ENCODE results near the gene SPATA31C2.
A peak's percentile ranks its signal among the peaks of the same experiment; 100 is the strongest.

The SPATA31C2 gene

DNA sequence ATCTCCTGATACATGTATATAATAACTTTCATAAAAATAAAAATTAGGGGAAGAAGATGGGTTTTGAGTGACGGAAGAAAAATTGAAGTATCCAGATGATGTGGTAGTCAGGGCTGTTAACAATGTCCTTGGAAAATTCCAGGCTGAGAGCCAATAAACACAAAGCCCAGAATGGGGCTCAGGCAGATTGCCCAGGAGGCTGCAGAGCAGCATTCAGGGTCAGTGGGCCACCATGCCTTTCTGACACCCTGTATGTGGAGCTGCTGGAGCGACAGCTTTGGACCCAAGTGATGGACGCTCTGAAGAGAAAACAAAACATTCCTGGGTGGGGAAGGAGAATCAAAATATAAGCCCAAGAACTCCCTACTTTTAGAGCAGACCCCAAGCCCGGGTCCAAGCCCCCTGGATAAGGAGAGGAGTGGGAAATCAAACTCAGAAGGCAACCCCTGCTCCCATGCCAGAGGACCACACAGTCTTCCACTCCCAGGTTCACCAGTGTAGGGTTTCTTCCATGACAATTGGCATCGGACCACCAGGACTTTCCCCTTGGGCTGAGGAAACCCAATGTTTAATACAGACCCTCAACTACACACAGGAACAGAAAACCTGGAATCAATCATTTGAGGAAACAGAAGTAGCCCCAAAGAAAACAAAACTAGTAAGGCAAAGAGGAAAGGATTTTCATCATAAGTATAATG is 45.7 kb upstream of the SPATA31C2 start:
- DNase-seq = no peak
- H3K36me3 ChIP-seq (ENCODE audit: control insufficient read depth in 1 of 2, insufficient read depth in 2 of 2, low read depth in 1 of 2, low read length in 2 of 2) = no peaks in the 10 kb centered on the region
- no peak overlapping the region for H3K9ac ChIP-seq (ENCODE audit: low read length)
- 94% methylated on average over 3 of the region's 5 CpGs for WGBS
- no peak overlapping the region for H3K23ac ChIP-seq (ENCODE audit: low read length in 2 of 2)
- no peak overlapping the region for H2AFZ ChIP-seq (ENCODE audit: low read depth, low read length)
- no peak overlapping the region for H3K4ac ChIP-seq (ENCODE audit: low read depth in 1 of 2, low read length in 2 of 2)
- no peak overlapping the region for H2AK5ac ChIP-seq (ENCODE audit: low read length, severe bottlenecking)
- no peak overlapping the region for H2BK5ac ChIP-seq (ENCODE audit: low read depth, low read length, poor library complexity, severe bottlenecking)
- H4K91ac ChIP-seq (ENCODE audit: low read length) = no peak overlapping the region
- H4K8ac ChIP-seq (ENCODE audit: low read length) = no peak overlapping the region
- H3K4me2 ChIP-seq (ENCODE audit: low read length, poor library complexity, severe bottlenecking) = no peak overlapping the region
- H3K27ac ChIP-seq (ENCODE audit: low read length, poor library complexity, severe bottlenecking) = no peak overlapping the region
- no peaks in the 10 kb centered on the region for H3K79me1 ChIP-seq (replicated peaks; ENCODE audit: low read length, poor library complexity, severe bottlenecking)
- H3K4me3 ChIP-seq (ENCODE audit: insufficient read depth in 1 of 2, low read depth in 1 of 2, low read length in 2 of 2) = no peak overlapping the region
- H3K14ac ChIP-seq (ENCODE audit: low read length in 2 of 2) = no peak overlapping the region
- H2BK120ac ChIP-seq (ENCODE audit: low read depth, low read length) = no peak overlapping the region
- H3K27me3 ChIP-seq (ENCODE audit: control insufficient read depth in 1 of 2, insufficient read depth in 1 of 2, low read length in 2 of 2) = peaks cover 0 to 6% of the 10 kb centered on the region in 2 experiments
- no peak overlapping the region for H3K18ac ChIP-seq (ENCODE audit: low read depth in 1 of 2, low read length in 2 of 2)
- H2BK12ac ChIP-seq (ENCODE audit: low read length in 2 of 2) = no peak overlapping the region
- peaks cover 4% of the 10 kb centered on the region for H3K4me1 ChIP-seq (ENCODE audit: control insufficient read depth, insufficient read depth, low read depth, low read length)
- H2BK15ac ChIP-seq (ENCODE audit: low read depth, poor library complexity, severe bottlenecking) = no peak overlapping the region
- H3K9me3 ChIP-seq (ENCODE audit: control insufficient read depth, low read length) = no peaks in the 10 kb centered on the region

DNA sequence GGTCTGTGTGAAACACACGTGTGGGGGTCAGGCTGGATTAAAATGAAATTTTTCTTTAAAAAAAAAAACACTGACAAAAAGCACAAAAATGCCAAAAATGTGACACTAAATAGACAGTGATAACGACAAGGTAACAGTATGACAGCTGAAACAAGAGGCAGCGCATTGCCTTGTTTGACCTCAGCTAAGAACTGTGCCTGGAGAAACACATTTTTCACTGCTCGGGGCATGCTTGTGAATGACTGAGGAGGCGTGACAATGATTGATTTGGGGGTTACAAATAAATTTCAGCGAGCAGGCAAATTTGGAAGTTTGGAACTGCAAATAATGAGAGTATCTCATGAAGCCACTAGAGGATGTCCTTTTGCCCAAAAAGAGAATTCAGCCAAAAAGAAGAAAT is 44.2 kb upstream of the SPATA31C2 start:
- Histone ChIP-seq H3K27ac (ENCODE audit: low read length, poor library complexity, severe bottlenecking) (no peak overlapping the region), H2BK120ac (ENCODE audit: low read depth, low read length) (no peak overlapping the region), H3K4me3 (ENCODE audit: insufficient read depth in 1 of 2, low read depth in 1 of 2, low read length in 2 of 2) (no peak overlapping the region), H3K9me3 (ENCODE audit: control insufficient read depth, low read length) (peaks cover 2% of the 10 kb centered on the region), H3K9ac (ENCODE audit: low read length) (no peak overlapping the region), H2BK5ac (ENCODE audit: low read depth, low read length, poor library complexity, severe bottlenecking) (no peak overlapping the region), H2AK5ac (ENCODE audit: low read length, severe bottlenecking) (no peak overlapping the region), H3K79me1 (replicated peaks; ENCODE audit: low read length, poor library complexity, severe bottlenecking) (no peaks in the 10 kb centered on the region), H3K18ac (ENCODE audit: low read depth in 1 of 2, low read length in 2 of 2) (no peak overlapping the region), H3K4ac (ENCODE audit: low read depth in 1 of 2, low read length in 2 of 2) (no peak overlapping the region), H4K8ac (ENCODE audit: low read length) (no peak overlapping the region), H3K4me2 (ENCODE audit: low read length, poor library complexity, severe bottlenecking) (no peak overlapping the region), H3K14ac (ENCODE audit: low read length in 2 of 2) (no peak overlapping the region), H2BK12ac (ENCODE audit: low read length in 2 of 2) (no peak overlapping the region), H2BK15ac (ENCODE audit: low read depth, poor library complexity, severe bottlenecking) (no peak overlapping the region), H4K91ac (ENCODE audit: low read length) (no peak overlapping the region), H3K27me3 (ENCODE audit: control insufficient read depth in 1 of 2, insufficient read depth in 1 of 2, low read length in 2 of 2) (peaks cover 0 to 14% of the 10 kb centered on the region in 2 experiments), H3K4me1 (ENCODE audit: control insufficient read depth, insufficient read depth, low read depth, low read length) (peaks cover 4% of the 10 kb centered on the region), H3K36me3 (ENCODE audit: control insufficient read depth in 1 of 2, insufficient read depth in 2 of 2, low read depth in 1 of 2, low read length in 2 of 2) (no peaks in the 10 kb centered on the region), H2AFZ (ENCODE audit: low read depth, low read length) (no peak overlapping the region), H3K23ac (ENCODE audit: low read length in 2 of 2) (no peak overlapping the region)
- DNase-seq = no peak
- WGBS = 48% methylated on average over 5 of the region's 6 CpGs

DNA sequence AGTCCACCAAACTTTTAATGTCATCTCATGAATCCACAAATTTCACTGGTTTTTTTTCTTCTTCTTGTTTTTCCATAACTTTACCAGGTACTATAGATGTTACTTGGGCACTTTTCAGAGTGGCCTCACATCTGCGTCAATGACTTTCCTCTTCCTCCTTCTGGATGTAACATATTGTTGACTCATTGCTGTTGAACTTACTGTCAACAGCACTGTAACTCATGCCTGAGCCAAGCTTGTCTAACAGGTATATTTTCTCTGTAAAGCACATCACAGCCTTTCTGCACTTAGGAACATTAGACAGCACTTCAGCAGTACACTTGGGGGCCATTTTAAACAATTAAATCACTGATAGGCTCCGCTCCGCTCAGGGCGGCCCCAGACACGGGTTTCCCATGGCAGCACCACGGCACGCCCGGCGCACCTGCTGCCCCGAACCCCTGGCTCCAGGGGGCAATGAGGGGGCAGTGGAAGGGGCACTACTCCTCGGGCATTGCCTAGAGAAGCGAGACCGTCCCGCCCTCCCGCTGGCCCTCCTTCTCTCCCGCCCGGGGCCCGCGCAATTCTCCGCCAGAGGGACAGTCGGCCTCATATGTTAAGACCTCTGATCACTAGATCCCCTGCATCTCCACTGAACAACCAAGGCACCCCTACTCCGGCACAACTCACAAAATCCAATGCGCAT is 41.9 kb upstream of the SPATA31C2 start:
- Histone ChIP-seq H3K9me3 (ENCODE audit: control insufficient read depth, low read length) (peaks cover 15% of the 10 kb centered on the region), H3K36me3 (ENCODE audit: control insufficient read depth in 1 of 2, insufficient read depth in 2 of 2, low read depth in 1 of 2, low read length in 2 of 2) (no peaks in the 10 kb centered on the region), H3K27me3 (ENCODE audit: control insufficient read depth in 1 of 2, insufficient read depth in 1 of 2, low read length in 2 of 2) (peaks cover 0 to 33% of the 10 kb centered on the region in 2 experiments), H3K23ac (ENCODE audit: low read length in 2 of 2) (no peak overlapping the region), H2AFZ (ENCODE audit: low read depth, low read length) (no peak overlapping the region), H3K14ac (ENCODE audit: low read length in 2 of 2) (no peak overlapping the region), H4K8ac (ENCODE audit: low read length) (no peak overlapping the region), H3K4ac (ENCODE audit: low read depth in 1 of 2, low read length in 2 of 2) (no peak overlapping the region), H3K79me1 (replicated peaks; ENCODE audit: low read length, poor library complexity, severe bottlenecking) (no peaks in the 10 kb centered on the region), H3K4me2 (ENCODE audit: low read length, poor library complexity, severe bottlenecking) (no peak overlapping the region), H2BK12ac (ENCODE audit: low read length in 2 of 2) (no peak overlapping the region), H2AK5ac (ENCODE audit: low read length, severe bottlenecking) (no peak overlapping the region), H3K9ac (ENCODE audit: low read length) (no peak overlapping the region), H3K4me3 (ENCODE audit: insufficient read depth in 1 of 2, low read depth in 1 of 2, low read length in 2 of 2) (no peak overlapping the region), H2BK120ac (ENCODE audit: low read depth, low read length) (no peak overlapping the region), H4K91ac (ENCODE audit: low read length) (no peak overlapping the region), H2BK15ac (ENCODE audit: low read depth, poor library complexity, severe bottlenecking) (no peak overlapping the region), H3K4me1 (ENCODE audit: control insufficient read depth, insufficient read depth, low read depth, low read length) (peaks cover 4% of the 10 kb centered on the region), H2BK5ac (ENCODE audit: low read depth, low read length, poor library complexity, severe bottlenecking) (no peak overlapping the region), H3K18ac (ENCODE audit: low read depth in 1 of 2, low read length in 2 of 2) (no peak overlapping the region), H3K27ac (ENCODE audit: low read length, poor library complexity, severe bottlenecking) (no peak overlapping the region)
- WGBS = 97% methylated on average over 23 of the region's 23 CpGs
- no peak for DNase-seq

DNA sequence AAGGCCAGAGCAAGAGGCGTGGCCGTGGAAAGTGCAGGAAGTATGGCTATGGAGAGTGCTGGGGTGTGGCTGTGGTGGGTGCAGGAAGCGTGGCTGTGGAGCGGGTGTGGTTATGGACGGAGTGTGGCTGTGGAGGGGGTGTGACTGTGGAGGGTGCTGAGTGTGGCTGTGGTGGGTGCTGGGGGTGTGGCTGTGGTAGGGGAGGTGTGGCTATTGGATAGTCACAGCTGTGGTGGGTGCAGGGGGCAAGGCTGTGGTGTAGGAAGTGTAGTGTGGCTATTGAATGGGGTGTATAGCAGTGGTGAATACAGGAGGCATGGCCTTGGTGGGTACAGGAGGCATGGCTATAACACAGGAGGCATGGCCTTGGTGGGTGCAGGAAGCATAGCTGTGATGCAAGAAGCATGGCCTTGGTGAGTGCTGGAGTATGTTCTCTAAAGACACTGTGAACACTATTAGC is 40.8 kb upstream of the SPATA31C2 start:
- H3K23ac ChIP-seq (ENCODE audit: low read length in 2 of 2) = no peak overlapping the region
- peak overlapping the region; percentile 70 for H2BK15ac ChIP-seq (ENCODE audit: low read depth, poor library complexity, severe bottlenecking)
- H3K4me2 ChIP-seq (ENCODE audit: low read length, poor library complexity, severe bottlenecking) = no peak overlapping the region
- peak overlapping the region in 1 of 2 experiments; percentile 15 for H2BK12ac ChIP-seq (ENCODE audit: low read length in 2 of 2)
- DNase-seq = no peak
- no peak overlapping the region for H3K4ac ChIP-seq (ENCODE audit: low read depth in 1 of 2, low read length in 2 of 2)
- no peak overlapping the region for H3K18ac ChIP-seq (ENCODE audit: low read depth in 1 of 2, low read length in 2 of 2)
- no peak overlapping the region for H3K14ac ChIP-seq (ENCODE audit: low read length in 2 of 2)
- H3K4me3 ChIP-seq (ENCODE audit: insufficient read depth in 1 of 2, low read depth in 1 of 2, low read length in 2 of 2) = no peak overlapping the region
- H3K9ac ChIP-seq (ENCODE audit: low read length) = no peak overlapping the region
- no peak overlapping the region for H2BK120ac ChIP-seq (ENCODE audit: low read depth, low read length)
- H2AFZ ChIP-seq (ENCODE audit: low read depth, low read length) = peak overlapping the region; percentile 55
- peaks cover 15% of the 10 kb centered on the region for H3K9me3 ChIP-seq (ENCODE audit: control insufficient read depth, low read length)
- no peak overlapping the region for H3K27ac ChIP-seq (ENCODE audit: low read length, poor library complexity, severe bottlenecking)
- H4K8ac ChIP-seq (ENCODE audit: low read length) = peak overlapping the region; percentile 67
- H2AK5ac ChIP-seq (ENCODE audit: low read length, severe bottlenecking) = no peak overlapping the region
- H2BK5ac ChIP-seq (ENCODE audit: low read depth, low read length, poor library complexity, severe bottlenecking) = no peak overlapping the region
- peak overlapping the region; percentile 69 for H4K91ac ChIP-seq (ENCODE audit: low read length)
- H3K36me3 ChIP-seq (ENCODE audit: control insufficient read depth in 1 of 2, insufficient read depth in 2 of 2, low read depth in 1 of 2, low read length in 2 of 2) = no peaks in the 10 kb centered on the region
- no peaks in the 10 kb centered on the region for H3K79me1 ChIP-seq (replicated peaks; ENCODE audit: low read length, poor library complexity, severe bottlenecking)
- H3K4me1 ChIP-seq (ENCODE audit: control insufficient read depth, insufficient read depth, low read depth, low read length) = peaks cover 4% of the 10 kb centered on the region
- H3K27me3 ChIP-seq (ENCODE audit: control insufficient read depth in 1 of 2, insufficient read depth in 1 of 2, low read length in 2 of 2) = peaks cover 0 to 33% of the 10 kb centered on the region in 2 experiments
- 86% methylated on average over 5 of the region's 5 CpGs for WGBS

All from mesenchymal stem cell (in vitro differentiated cells and primary cell).